ENCODE data around the gene DACT3.

Gene DACT3

DNA sequence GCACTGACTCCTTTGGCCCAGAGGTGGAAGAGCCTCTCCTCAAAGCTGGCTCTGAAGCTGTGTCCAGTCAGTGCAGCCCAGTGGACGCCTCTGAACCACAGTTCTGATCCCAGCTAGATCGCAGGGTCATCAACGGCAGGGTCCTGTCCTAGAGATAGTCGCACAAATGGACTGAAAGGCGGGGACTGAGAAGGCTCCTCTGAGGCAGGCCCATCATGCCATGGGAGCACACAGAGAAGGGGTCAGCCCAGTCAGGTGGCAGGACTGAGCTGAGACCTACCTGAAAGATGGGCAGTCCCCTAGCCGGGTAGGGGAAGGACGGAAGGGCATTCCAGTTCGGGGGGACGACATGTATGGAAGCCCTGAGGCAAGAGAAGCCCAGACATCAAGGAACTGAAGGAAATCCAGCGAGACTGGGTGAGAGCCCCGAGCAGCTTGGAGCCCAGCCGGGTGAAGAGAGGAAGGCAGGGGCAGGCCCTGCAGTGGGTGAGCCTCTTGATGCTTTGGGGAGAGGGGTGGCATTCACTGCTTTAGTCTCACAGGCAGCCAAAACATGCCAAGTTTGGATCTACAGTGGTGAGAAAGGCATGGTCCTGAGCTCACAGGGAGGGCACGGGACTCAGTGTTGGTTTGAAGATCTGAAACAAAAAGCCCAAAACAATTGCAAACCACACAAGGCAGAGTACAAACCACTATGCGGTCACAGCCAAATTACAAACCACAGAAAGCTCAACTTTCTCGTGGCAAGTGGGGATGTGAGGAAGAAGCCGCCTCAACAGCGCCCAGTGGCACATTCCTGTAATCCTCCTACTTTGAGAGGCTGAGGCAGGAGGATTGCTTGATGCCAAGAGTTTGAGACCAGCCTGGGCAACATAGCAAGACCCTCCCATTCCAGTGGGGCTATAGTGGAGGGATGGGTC is 49.9 kb downstream of the DACT3 start:
- TF ChIP-seq, protein P1, sequence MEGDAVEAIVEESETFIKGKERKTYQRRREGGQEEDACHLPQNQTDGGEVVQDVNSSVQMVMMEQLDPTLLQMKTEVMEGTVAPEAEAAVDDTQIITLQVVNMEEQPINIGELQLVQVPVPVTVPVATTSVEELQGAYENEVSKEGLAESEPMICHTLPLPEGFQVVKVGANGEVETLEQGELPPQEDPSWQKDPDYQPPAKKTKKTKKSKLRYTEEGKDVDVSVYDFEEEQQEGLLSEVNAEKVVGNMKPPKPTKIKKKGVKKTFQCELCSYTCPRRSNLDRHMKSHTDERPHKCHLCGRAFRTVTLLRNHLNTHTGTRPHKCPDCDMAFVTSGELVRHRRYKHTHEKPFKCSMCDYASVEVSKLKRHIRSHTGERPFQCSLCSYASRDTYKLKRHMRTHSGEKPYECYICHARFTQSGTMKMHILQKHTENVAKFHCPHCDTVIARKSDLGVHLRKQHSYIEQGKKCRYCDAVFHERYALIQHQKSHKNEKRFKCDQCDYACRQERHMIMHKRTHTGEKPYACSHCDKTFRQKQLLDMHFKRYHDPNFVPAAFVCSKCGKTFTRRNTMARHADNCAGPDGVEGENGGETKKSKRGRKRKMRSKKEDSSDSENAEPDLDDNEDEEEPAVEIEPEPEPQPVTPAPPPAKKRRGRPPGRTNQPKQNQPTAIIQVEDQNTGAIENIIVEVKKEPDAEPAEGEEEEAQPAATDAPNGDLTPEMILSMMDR (IDR thresholded peaks at IDR 0.05), result no peak
- no peak for DNase-seq (ENCODE audit: low spot score)
- Histone ChIP-seq H3K4me3 (no peak overlapping the region), H3K27ac (peak overlapping the region in 1 of 2 donors; percentile 25)

DNA sequence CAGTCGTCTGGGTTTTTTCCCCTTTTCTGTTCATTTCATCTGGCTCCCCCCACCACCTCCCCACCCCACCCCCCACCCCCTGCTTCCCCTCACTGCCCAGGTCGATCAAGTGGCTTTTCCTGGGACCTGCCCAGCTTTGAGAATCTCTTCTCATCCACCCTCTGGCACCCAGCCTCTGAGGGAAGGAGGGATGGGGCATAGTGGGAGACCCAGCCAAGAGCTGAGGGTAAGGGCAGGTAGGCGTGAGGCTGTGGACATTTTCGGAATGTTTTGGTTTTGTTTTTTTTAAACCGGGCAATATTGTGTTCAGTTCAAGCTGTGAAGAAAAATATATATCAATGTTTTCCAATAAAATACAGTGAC is 50.6 kb downstream of the DACT3 start:
- DNase-seq (ENCODE audit: low spot score), result no peak
- TF ChIP-seq, protein P1 (IDR thresholded peaks at IDR 0.05), result no peak
- Histone ChIP-seq H3K4me3 (no peak overlapping the region), H3K27ac (peak overlapping the region in 1 of 2 donors; percentile 25)

DNA sequence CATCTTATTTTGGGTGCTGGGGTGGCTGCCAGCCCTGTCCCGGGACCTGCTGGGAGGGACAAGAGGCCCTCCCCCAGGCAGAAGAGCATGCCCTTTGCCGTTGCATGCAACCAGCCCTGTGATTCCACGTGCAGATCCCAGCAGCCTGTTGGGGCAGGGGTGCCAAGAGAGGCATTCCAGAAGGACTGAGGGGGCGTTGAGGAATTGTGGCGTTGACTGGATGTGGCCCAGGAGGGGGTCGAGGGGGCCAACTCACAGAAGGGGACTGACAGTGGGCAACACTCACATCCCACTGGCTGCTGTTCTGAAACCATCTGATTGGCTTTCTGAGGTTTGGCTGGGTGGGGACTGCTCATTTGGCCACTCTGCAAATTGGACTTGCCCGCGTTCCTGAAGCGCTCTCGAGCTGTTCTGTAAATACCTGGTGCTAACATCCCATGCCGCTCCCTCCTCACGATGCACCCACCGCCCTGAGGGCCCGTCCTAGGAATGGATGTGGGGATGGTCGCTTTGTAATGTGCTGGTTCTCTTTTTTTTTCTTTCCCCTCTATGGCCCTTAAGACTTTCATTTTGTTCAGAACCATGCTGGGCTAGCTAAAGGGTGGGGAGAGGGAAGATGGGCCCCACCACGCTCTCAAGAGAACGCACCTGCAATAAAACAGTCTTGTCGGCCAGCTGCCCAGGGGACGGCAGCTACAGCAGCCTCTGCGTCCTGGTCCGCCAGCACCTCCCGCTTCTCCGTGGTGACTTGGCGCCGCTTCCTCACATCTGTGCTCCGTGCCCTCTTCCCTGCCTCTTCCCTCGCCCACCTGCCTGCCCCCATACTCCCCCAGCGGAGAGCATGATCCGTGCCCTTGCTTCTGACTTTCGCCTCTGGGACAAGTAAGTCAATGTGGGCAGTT is 51.2 kb downstream of the DACT3 start:
- no peak overlapping the region for H3K27ac ChIP-seq
- TF ChIP-seq, protein P1 (IDR thresholded peaks at IDR 0.05), result no peak
- DNase-seq (ENCODE audit: low spot score), result no peak
- no peak overlapping the region for H3K4me3 ChIP-seq

DNA sequence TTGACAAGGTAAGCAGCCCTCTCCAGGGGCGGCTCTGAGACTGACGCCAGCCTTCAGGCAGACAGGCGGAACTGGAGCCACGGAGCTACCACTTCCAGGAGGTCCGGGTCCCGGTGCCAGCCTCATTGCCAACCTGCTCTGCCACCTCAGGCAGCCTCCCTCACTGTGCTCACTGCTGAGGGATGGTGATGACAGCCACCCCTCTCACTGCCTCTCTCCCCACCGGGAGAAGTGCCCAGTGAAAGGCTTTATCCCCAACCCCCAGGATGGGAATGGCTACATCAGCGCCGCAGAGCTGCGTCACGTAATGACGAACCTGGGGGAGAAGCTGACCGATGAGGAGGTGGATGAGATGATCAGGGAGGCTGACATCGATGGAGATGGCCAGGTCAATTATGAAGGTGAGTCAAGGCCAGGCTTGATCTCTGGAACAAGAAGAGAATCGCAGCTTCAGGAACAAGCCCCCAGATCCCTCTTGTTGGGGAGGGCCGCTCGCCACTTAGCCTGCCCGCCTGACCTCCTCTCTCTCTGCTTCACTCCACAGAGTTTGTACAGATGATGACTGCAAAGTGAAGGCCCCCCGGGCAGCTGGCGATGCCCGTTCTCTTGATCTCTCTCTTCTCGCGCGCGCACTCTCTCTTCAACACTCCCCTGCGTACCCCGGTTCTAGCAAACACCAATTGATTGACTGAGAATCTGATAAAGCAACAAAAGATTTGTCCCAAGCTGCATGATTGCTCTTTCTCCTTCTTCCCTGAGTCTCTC is 52.2 kb downstream of the DACT3 start:
- no peak overlapping the region for H3K4me3 ChIP-seq
- no peak for DNase-seq (ENCODE audit: low spot score)
- peak overlapping the region in 1 of 2 donors; percentile 98 for H3K27ac ChIP-seq
- TF ChIP-seq, protein P1 (IDR thresholded peaks at IDR 0.05), result no peak

DNA sequence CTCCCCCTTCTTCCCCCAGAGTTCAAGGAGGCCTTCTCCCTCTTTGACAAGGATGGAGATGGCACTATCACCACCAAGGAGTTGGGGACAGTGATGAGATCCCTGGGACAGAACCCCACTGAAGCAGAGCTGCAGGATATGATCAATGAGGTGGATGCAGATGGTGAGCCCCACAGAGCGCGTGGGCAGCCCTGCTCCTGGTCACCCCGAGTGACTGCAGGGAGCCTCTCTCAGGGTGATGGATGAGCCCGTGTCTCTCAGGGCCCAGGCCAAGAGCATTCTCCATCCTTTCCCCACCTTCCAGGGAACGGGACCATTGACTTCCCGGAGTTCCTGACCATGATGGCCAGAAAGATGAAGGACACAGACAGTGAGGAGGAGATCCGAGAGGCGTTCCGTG is 52.8 kb downstream of the DACT3 start:
- TF ChIP-seq, protein P1 (IDR thresholded peaks at IDR 0.05), result no peak
- DNase-seq (ENCODE audit: low spot score), result no peak
- no peak overlapping the region for H3K4me3 ChIP-seq
- H3K27ac ChIP-seq, result peak overlapping the region in 1 of 2 donors; percentile 98

DNA sequence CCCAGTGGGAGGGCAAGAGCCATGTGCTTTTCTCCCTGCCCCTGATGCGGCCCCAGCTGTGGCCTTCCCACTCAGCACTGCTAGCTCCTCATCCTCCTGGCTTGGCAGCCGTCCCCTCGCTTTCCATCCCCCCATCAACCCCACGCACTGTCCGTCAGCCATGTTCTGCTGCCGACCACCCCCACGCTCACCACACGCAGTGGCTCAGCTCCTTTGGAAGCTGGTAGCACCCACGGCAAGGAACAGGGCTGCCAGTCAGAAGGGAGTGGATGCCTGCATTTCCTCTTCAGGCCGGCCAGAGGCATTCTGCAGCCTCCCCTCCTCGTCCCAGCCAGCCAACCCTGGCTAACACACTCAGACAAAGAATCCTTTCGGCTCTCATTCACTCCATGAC is 53.5 kb downstream of the DACT3 start:
- peak overlapping the region in 1 of 2 donors; percentile 98 for H3K27ac ChIP-seq
- TF ChIP-seq, protein P1 (IDR thresholded peaks at IDR 0.05), result no peak
- DNase-seq (ENCODE audit: low spot score), result no peak
- no peak overlapping the region for H3K4me3 ChIP-seq
